HCT116 (cell line): ENCODE measurements around the gene RYR3. TPM values are rescaled to one million over a fixed set of nuclear protein-coding genes. Genes with fewer than 3 reads are reported as not detected.

ENCODE experiments used
- ATAC-seq: fragments of 200-7000 bp; cut with Tn5 transposase; 2 replicates; pipeline ENCODE4 v1.9.1; 2020; ENCODE audit warnings: mild to moderate bottlenecking, moderate library complexity
- BruUV-seq: library from RNA; stranded (reverse); fragments of 400-500 nt; replicated peaks from 2 replicates; lab custom pipeline; 2021; lab: Mats Ljungman, UMichigan
- CTCF ChIA-PET: fragments of 300-600 bp; sonication (Branson Sonifier 250); formaldehyde crosslinking; loops from one replicate; lab custom pipeline; 2021; ENCODE audit warnings: antibody characterized with exemption; lab: Charles Lee
- POLR2A ChIA-PET: fragments of 300-600, 350-600 bp; sonication (Branson Sonifier 250); formaldehyde crosslinking; loops from one replicate; lab custom pipeline; 2021; ENCODE audit warnings: antibody characterized with exemption; lab: Charles Lee
- RAD21 ChIA-PET, 2 experiments: fragments of 300-600 bp; sonication (Branson Sonifier 250); formaldehyde crosslinking; loops; one replicate each; lab custom pipeline; 2023; ENCODE audit warnings: low total read pairs in 2 of 2; ENCODE audit not compliant: uncharacterized antibody in 2 of 2, unreplicated experiment in 2 of 2, low non-redundant PET in 1 of 2; lab: Charles Lee
- DNase-seq: peaks from one replicate; pipeline ENCODE4 v3.0.0-alpha.2; 2010; ENCODE audit warnings: low read depth, low spot score
- H2AFZ ChIP-seq: fragments of 200-600 bp; shearing (Covaris generic), sonication (generic); 2 replicates; pipeline ENCODE4 v1.6.1; 2017; ENCODE audit warnings: low read depth, mixed run types, mixed read lengths, antibody characterized with exemption, low read length; ENCODE audit not compliant: poor library complexity, severe bottlenecking
- H3K27ac ChIP-seq: 2 replicates; pipeline ENCODE4 v1.5.1; 2012; ENCODE audit warnings: low read depth, low read length
- H3K27me3 ChIP-seq: fragments of 200-600 bp; sonication (generic); 2 replicates; pipeline ENCODE4 v1.6.1; 2016; ENCODE audit warnings: mixed run types, low read length, mixed read lengths; ENCODE audit not compliant: insufficient read depth
- H3K36me3 ChIP-seq, 2 experiments: fragments of 200-500 bp in 1 of 2; fragments of 200-600 bp in 1 of 2; sonication (Bioruptor generic) in 1 of 2; sonication (generic) in 1 of 2; 2 replicates each; pipeline versions ENCODE4 v1.5.1 to v1.6.1; 2014 to 2016; ENCODE audit warnings: low read length in 2 of 2, inconsistent platforms in 1 of 2, mixed read lengths in 1 of 2, mixed run types in 1 of 2; ENCODE audit not compliant: insufficient read depth in 2 of 2, control insufficient read depth in 1 of 2
- H3K4me1 ChIP-seq, 2 experiments: fragments of 200-600 bp in 1 of 2; sonication (generic) in 1 of 2; 2 replicates each; pipeline versions ENCODE4 v1.5.1 to v1.6.1; 2012 to 2017; ENCODE audit warnings: low read length in 2 of 2, inconsistent platforms in 1 of 2, mild to moderate bottlenecking in 1 of 2, mixed read lengths in 1 of 2, mixed run types in 1 of 2, moderate library complexity in 1 of 2; ENCODE audit not compliant: insufficient read depth in 2 of 2, control insufficient read depth in 1 of 2
- H3K4me2 ChIP-seq: fragments of 200-600 bp; sonication (generic); 2 replicates; pipeline ENCODE4 v1.6.1; 2017; ENCODE audit warnings: mixed run types, low read length, mixed read lengths
- H3K4me3 ChIP-seq, 2 experiments: fragments of 200-600 bp in 1 of 2; sonication (generic) in 1 of 2; replicated peaks in 1 of 2; 2 replicates each; pipeline ENCODE4 v1.5.1; 2011 to 2016; ENCODE audit warnings: low read length in 2 of 2, control low read depth in 1 of 2, low read depth in 1 of 2, mild to moderate bottlenecking in 1 of 2, mixed read lengths in 1 of 2, mixed run types in 1 of 2
- H3K79me2 ChIP-seq: fragments of 200-600 bp; sonication (generic); 2 replicates; pipeline ENCODE4 v1.6.1; 2017; ENCODE audit warnings: mild to moderate bottlenecking, mixed run types, low read length, moderate library complexity, mixed read lengths; ENCODE audit not compliant: insufficient read depth
- H3K9ac ChIP-seq: fragments of 200-600 bp; sonication (generic); 2 replicates; pipeline ENCODE4 v1.6.1; 2016; ENCODE audit warnings: low read length, mixed read lengths
- H3K9me2 ChIP-seq: fragments of 200-600 bp; sonication (generic), shearing (Covaris generic); 2 replicates; pipeline ENCODE4 v1.6.1; 2017; ENCODE audit warnings: mixed run types, mild to moderate bottlenecking, moderate library complexity; ENCODE audit not compliant: insufficient read depth
- H3K9me3 ChIP-seq, 2 experiments: fragments of 200-500 bp in 1 of 2; fragments of 200-600 bp in 1 of 2; sonication (Bioruptor generic) in 1 of 2; sonication (generic) in 1 of 2; 2 replicates each; pipeline ENCODE4 v1.6.1; 2014 to 2017; ENCODE audit warnings: low read length in 2 of 2, mixed read lengths in 2 of 2, inconsistent platforms in 1 of 2, low read depth in 1 of 2, mild to moderate bottlenecking in 1 of 2, mixed run types in 1 of 2, moderate library complexity in 1 of 2; ENCODE audit not compliant: control insufficient read depth in 1 of 2, insufficient read depth in 1 of 2
- H4K20me1 ChIP-seq: fragments of 200-600 bp; sonication (generic), shearing (Covaris generic); 2 replicates; pipeline ENCODE4 v1.6.1; 2017; ENCODE audit warnings: mixed run types, mild to moderate bottlenecking, moderate library complexity; ENCODE audit not compliant: insufficient read depth
- CBX3 ChIP-seq: IDR thresholded peaks from 2 replicates; pipeline ENCODE4 v1.6.1; 2012; ENCODE audit warnings: low read depth
- CEBPB ChIP-seq: IDR thresholded peaks from 2 replicates; pipeline ENCODE4 v1.6.1; 2012; ENCODE audit warnings: low read depth
- EGR1 ChIP-seq: IDR thresholded peaks from 2 replicates; pipeline ENCODE4 v1.6.1; 2012; ENCODE audit warnings: low read depth
- ELF1 ChIP-seq: IDR thresholded peaks from 2 replicates; pipeline ENCODE4 v1.6.1; 2012; ENCODE audit warnings: low read depth, borderline replicate concordance
- EZH2phosphoT487 ChIP-seq: fragments of 200-600 bp; IDR thresholded peaks from 2 replicates; pipeline ENCODE4 v1.6.1; 2018; ENCODE audit warnings: antibody characterized with exemption, borderline replicate concordance
- JUND ChIP-seq: IDR thresholded peaks from 2 replicates; pipeline ENCODE4 v1.6.1; 2012
- POLR2A ChIP-seq: IDR thresholded peaks from 2 replicates; pipeline ENCODE4 v1.7.0; 2011; ENCODE audit warnings: borderline replicate concordance; ENCODE audit not compliant: insufficient read depth, insufficient read length; ENCODE audit errors: extremely low read depth
- REST ChIP-seq: IDR thresholded peaks from 2 replicates; pipeline ENCODE4 v1.6.1; 2012; ENCODE audit warnings: low read depth
- SIN3A ChIP-seq: IDR thresholded peaks from 2 replicates; pipeline ENCODE4 v1.6.1; 2012; ENCODE audit warnings: low read depth
- SP1 ChIP-seq: IDR thresholded peaks from 2 replicates; pipeline ENCODE4 v1.6.1; 2012; ENCODE audit warnings: low read depth
- TCF7L2 ChIP-seq: IDR thresholded peaks from 2 replicates; pipeline ENCODE4 v1.7.0; 2011; ENCODE audit warnings: borderline replicate concordance, inconsistent platforms; ENCODE audit not compliant: insufficient read depth, insufficient read length; ENCODE audit errors: extremely low read depth
- YY1 ChIP-seq: IDR thresholded peaks from 2 replicates; pipeline ENCODE4 v1.6.1; 2011; ENCODE audit warnings: low read length, low read depth, moderate library complexity, mild to moderate bottlenecking; ENCODE audit not compliant: insufficient replicate concordance; ENCODE audit errors: extremely low read depth
- ZBTB33 ChIP-seq: IDR thresholded peaks from 2 replicates; pipeline ENCODE4 v1.6.1; 2011; ENCODE audit warnings: mild to moderate bottlenecking, low read length, moderate library complexity; ENCODE audit not compliant: insufficient replicate concordance; ENCODE audit errors: extremely low read depth
- ZFX ChIP-seq: fragments of 450-650 bp; IDR thresholded peaks from 2 replicates; pipeline ENCODE4 v1.6.1; 2017
- intact Hi-C: fragments of 100-400 bp; cut with micrococcal nuclease; formaldehyde crosslinking; loops from 2 replicates; pipeline ENCODE4 v1.10.0; 2022
- total RNA-seq: library from RNA; stranded (reverse); gene quantifications from one replicate; pipeline ENCODE4 v1.2.1, GENCODE V29; 2021; ENCODE audit not compliant: unreplicated experiment

RYR3 gene
- total RNA-seq, 1 experiment from 2014 or later: not detected

- BruUV-seq: no TSS peak
- H3K27ac ChIP-seq: no peak overlapping the region
- no peaks in the 10 kb centered on the region for H4K20me1 ChIP-seq
- no peaks in the 10 kb centered on the region for H3K79me2 ChIP-seq
- H3K27me3 ChIP-seq: peaks cover 29% of the 10 kb centered on the region
- H3K36me3 ChIP-seq: no peaks in the 10 kb centered on the region
- intact Hi-C loops: no loop called here
- H3K4me2 ChIP-seq: no peak overlapping the region
- ChIA-PET CTCF (no interaction called here), POLR2A (no interaction called here), RAD21 (no interaction called here)
- ATAC-seq (no peak), DNase-seq (no peak)
- TF ChIP-seq JUND (no peak), REST (no peak), POLR2A (no peak), YY1 (no peak), ELF1 (no peak), SP1 (no peak), ZBTB33 (no peak), EGR1 (no peak), CBX3 (no peak), TCF7L2 (no peak), EZH2phosphoT487 (no peak), CEBPB (no peak), SIN3A (no peak), ZFX (no peak)
- H3K4me3 ChIP-seq: no peak overlapping the region
- no peaks in the 10 kb centered on the region for H3K4me1 ChIP-seq
- no peak overlapping the region for H2AFZ ChIP-seq
- H3K9me2 ChIP-seq: no peaks in the 10 kb centered on the region
- no peaks in the 10 kb centered on the region for H3K9me3 ChIP-seq
- H3K9ac ChIP-seq: no peak overlapping the region
Observed at GRCh38 chr15:33807665-33808064, 496.9 kb downstream of the RYR3 start.
